ENCODE data around the gene DHRS1.

Gene DHRS1

GRCh38 chr14:24327303-24327702 lies 27.7 kb upstream of the DHRS1 start:
- no peak for DNase-seq

- DNase-seq, result no peak
These were observed 26.4 kb upstream of the DHRS1 start for GRCh38 chr14:24325963-24326362.

- DNase-seq, result no peak
These were observed 25.5 kb upstream of the DHRS1 start for GRCh38 chr14:24325041-24325530.

DNA sequence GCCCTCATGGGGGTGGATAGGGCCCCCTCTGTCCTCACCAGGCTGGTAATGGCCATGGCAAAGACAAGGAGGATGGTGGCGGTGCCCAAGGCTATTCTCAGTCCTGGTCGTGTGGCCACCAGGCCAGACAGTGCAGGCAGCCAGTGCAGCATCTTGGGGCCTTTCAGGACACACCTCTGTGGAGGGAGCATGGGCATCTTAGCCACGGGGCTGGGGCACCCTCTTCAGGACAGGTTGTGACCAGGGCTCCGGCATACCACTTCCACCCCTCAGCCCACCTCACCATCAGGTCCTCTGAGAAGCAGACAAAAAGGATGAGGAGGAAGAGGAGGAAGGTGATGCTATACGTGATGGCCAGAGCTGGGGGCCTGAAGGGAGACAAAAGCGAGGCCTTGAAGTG lies 24.4 kb upstream of the DHRS1 start:
- DNase-seq, result no peak

- no peak for DNase-seq
These were observed 23.8 kb upstream of the DHRS1 start for GRCh38 chr14:24323341-24323740.

DNA sequence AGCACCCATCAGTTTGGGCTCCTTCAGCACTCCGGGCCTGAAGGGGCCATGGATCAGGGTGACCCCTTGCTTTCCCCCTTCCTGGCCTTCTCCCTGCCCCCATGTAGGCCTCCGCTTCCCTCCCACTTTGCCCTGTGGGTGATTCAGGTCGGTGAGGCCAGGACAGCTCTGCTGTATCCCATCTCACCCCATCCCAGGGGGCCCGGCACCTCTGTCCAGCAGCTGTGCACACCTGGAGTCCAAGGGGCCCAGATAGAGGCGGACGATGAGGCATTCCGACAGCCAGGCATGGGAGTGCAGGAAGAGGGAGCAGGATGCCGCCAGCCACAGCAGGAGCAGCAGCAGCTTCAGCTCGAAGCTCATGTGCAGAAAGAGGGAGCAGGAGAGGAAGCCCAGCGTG lies 23.1 kb upstream of the DHRS1 start:
- no peak for DNase-seq

- no peak for DNase-seq
These were observed 21.8 kb upstream of the DHRS1 start for GRCh38 chr14:24321212-24321975.

- no peak for DNase-seq
These were observed 17.8 kb upstream of the DHRS1 start for GRCh38 chr14:24317141-24317928.

DNA sequence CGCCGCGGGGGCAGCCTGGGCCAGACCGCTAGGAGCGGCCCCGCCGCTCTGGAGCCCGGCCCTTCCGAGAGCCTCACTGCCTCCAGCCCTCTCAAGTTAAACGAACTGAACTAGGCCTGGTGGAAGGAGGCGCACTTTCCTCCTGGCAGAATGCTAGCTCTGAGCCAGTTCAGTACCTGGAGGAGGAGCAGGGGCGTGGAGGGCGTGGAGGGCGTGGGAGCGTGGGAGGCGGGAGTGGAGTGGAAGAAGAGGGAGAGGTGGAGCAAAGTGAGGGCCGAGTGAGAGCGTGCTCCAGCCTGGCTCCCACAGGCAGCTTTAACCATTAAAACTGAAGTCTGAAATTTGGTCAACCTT lies 17.0 kb upstream of the DHRS1 start:
- DNase-seq, result no peak

GRCh38 chr14:24315807-24316596 lies 16.4 kb upstream of the DHRS1 start:
- DNase-seq, result no peak

GRCh38 chr14:24315243-24315806 lies 15.7 kb upstream of the DHRS1 start:
- no peak for DNase-seq

DNA sequence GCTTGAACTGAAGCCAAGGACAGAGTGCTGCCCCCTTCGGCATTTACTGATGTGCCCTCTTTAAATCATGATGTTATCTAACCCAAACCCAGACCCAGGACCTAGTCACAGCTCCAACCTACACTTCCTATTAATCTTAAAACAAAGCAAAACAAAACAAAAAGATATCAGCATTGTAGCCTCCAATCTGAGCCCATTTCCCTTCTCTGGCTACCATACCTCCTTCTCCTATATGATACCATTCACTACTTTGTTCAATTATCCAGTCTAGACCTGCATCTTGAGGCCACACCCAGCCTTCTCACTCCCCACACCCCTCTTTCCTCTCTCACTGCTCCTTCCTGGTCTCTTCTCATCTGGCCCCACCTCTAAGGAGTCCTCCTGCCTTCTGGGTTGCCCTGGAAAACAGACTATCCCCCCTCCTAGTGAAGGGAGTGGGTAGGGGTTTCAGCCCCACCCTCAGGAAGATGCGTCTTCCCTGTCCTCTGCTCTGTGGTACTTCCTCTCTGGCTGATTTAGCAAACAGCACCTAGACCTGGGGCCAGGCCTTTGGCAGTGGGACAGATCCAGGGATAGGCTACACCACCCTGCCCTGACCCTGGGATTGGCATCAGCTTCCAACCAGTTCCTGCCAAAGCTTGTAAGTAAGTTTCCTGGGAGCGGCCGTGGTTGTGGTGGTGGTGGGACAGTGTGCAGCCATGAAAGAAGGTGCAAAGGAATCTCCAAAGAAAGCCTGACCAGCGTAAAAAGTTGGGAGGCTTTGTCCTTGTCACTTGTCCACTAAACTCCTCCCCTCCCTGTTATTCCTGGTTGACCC lies 15.0 kb upstream of the DHRS1 start:
- no peak for DNase-seq

GRCh38 chr14:24313913-24314312 lies 14.3 kb upstream of the DHRS1 start:
- no peak for DNase-seq

DNA sequence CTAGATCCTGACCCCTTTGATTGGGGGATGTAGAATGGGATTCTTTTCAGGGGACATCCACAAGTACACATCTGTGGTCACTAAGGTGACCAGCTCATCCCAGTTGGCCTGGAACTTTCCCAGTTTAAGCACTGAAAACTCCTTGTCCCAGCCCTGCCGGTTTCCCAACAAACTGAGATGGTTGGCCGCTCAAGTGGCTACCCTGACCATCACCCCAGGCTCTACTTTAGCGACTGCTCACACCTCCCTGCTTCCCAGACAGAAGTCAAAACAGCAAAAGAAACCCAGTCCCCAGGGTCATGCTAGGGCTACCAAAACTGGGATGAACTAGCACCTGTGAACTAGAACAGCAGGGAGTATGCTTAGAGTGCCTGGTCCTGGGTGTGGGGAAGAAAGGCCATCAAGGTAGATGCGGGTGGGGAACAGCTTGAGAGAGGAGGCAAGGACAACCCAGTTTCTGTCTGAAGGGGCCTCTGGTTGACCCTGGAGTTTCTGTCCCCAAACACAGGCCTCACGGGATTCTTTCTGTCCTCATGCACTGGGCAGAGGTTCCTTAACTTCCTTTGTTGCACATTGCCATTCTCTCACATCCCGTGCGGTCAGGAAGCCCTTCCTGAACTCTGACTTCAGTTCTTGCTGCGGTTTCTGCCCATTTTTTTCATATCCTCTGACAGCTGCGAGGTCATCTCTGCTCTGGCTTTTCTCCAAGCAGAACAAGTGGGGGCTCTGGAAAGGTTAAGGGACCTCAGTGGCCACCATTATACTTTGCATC lies 13.3 kb upstream of the DHRS1 start:
- no peak for DNase-seq

- no peak for DNase-seq
These were observed 12.4 kb upstream of the DHRS1 start for GRCh38 chr14:24311837-24312615.

- no peak for DNase-seq
These were observed 11.3 kb upstream of the DHRS1 start, which contains the start of gene LTB4R for GRCh38 chr14:24310646-24311604. TSS of gene LTB4R (plus strand) at chr14:24311502. CDS start at chr14:24315652, 4,150 bp downstream.

DNA sequence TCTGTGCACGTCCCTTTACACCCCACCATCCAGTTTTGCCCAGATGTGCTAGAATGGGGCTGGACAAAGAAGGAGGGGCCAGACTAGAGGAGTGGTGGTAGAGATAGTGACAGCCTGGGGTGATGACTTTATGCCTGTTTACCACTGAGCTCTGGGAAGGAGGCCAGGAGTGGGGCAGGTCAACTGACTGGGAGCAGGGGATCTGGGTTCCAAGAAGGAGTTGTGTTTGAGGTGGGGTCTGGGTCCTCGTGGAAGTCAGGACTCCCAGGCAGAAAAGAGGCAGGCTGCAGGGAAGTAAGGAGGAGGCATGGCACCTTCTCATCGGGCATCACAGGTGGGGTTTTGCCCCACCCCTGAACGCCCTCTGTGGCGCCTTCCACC lies 10.7 kb upstream of the DHRS1 start:
- no peak for DNase-seq

DNA sequence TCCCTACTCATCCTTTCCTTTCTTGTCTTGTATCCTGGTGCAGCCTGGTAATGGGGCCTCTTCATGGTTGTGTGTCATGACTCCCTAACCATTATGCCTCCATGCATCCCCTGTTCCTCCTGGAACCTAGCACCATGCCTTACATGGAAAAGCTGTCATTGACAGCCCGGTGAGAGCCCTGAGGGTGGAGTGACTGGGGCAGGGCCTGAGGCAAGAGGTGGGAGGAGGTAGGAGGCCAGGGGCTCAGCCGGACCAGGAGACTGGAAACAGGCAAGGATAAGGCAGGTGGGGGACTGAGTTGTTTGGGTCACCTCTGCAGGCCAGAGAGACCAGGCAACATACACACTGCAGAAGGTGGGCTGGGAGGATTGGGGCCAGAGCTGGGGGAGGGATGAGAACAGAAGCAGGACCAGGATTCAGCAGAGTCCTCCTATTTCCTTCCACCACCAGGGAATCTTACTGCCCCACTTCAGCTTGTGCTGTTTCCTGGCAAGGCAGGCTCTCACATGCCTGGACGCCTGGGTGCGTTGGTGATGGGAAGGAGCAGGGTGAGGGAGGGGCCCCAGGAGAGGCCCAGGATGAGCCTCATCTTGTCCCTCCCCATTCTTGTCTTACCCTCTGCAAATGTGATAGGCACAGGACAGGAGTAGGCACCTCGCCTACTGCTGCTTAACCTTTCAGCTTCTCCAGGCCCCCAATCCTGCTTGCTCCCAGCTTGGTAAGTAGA lies 10.1 kb upstream of the DHRS1 start, which contains the start of gene LTB4R2:
TSS of gene LTB4R2 (plus strand) at position 603 of the 727 bp plus-strand sequence. CDS start 525 bp downstream, outside the sequence.
- no peak for DNase-seq
